Measurements from ENCODE around the gene ARFGEF3.
"Not testable (repeated sequence)": the region's sequence is repeated elsewhere in the genome, so short reads cannot be mapped to it uniquely, and the experiment has no call there.

ARFGEF3 gene

DNA sequence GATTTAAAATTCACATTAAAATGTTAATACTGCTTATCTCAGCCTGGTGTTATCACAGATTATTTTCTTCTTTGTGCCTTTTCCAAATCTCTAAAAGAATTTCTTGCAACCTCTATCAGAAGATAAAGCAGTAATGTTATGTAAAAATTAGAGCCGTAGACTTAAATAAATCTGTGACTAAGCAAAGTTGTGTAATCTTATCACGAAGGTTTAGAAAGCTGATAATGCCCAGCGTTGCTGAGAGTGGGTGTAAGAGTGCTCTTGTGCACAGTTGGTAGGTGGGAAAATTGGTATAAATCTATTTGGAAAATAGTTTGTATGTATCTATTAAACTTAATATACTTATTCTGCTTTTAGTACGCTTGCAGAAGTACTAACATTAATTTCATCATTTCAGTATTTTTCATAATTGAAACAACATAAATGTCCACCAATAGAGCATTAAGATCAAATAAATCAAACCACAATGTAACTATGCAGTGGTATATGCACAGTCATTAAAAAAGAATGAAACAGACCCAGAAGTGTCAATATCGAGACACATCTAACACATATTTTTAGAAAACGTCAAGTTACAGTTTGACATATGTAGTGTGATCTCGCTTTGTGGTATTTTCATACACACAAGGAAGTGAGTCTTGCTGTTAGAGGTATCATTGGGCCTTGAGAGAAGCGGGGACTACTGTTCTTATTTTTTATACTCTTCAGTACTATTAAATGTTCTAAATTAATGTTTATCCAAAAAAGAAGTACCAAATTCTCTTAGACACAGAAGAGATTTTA lies 111.0 kb downstream of the ARFGEF3 start:
- DNase-seq (ENCODE audit: low spot score): no peak

GRCh38 chr6:138275976-138276375 lies 114.2 kb downstream of the ARFGEF3 start:
- DNase-seq (ENCODE audit: low spot score): no peak

- DNase-seq (ENCODE audit: low spot score): no peak
These were observed 116.1 kb downstream of the ARFGEF3 start for GRCh38 chr6:138277835-138278234.

- no peak for DNase-seq (ENCODE audit: low spot score)
These were observed 116.6 kb downstream of the ARFGEF3 start for GRCh38 chr6:138278326-138278725.

- no peak for DNase-seq (ENCODE audit: low spot score)
These were observed 124.1 kb downstream of the ARFGEF3 start for GRCh38 chr6:138285800-138286199.

GRCh38 chr6:138286698-138287097 lies 125.0 kb downstream of the ARFGEF3 start:
- DNase-seq (ENCODE audit: low spot score): no peak

DNA sequence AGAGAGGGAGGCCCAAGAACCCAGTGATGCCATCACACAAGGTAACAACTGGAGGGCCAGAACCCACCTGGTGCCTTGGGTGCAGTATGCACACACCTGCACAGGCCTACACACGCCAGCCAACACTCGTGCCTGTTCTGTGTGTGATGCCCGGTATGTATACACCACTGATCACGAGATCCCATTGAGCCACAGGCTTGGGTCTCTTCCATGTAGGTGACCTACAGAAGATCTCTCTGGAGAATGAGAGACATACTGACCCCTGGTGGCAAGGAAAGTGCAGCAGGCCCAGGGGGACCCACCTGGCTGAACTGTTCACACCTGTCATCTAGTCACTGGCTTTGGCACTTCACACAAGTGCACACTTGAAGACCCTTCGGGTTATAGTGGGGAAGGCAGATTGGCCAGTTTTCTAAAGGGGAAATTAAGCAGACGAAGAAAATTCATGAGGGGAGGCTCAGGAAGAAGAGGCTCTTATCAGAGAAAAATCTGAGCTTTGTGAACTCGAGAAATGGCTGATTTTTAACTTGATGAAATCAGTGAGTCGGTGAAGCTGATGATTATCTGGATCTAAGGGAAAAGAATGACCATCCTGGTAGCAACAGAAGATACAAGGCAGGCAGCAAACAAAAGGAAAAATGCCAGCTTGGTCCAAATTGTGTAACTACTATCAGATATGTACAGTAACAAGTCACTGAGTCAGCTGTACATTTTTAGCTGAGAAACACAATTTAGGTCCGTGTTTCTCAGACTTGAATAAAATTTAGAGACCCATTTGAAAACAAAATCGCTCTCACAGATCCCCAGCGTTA lies 125.6 kb downstream of the ARFGEF3 start:
- DNase-seq (ENCODE audit: low spot score): peak; percentile 47

DNA sequence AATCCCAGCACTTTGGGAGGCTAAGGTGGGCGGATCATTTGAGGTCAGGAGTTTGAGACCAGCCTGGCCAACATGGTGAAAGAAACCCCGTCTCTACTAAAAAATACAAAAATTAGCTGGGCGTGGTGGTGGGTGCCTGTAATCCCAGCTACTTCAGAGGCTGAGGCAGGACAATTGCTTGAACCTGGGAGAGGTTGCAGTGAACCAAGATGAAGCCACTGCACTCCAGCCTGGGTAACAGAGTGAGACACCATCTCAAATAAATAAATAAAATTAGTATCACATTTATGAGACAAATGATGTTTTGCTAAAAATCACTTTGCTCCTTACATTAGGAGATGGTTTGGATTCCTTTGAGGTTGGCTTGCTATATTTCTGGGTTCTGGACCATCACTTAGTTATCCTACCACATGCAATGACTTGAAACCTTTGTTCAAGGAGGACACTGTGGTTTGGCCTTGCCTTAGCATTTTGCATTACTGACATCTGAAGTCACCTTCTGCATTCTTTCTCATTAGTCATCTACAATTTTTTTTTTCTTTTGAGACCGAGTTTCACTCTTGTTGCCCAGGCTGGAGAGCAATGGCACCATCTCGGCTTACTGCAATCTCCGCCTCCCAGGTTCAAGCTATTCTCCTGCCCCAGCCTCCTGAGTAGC lies 126.8 kb downstream of the ARFGEF3 start:
- DNase-seq (ENCODE audit: low spot score): not testable (repeated sequence)

- DNase-seq (ENCODE audit: low spot score): no peak
These were observed 128.0 kb downstream of the ARFGEF3 start for GRCh38 chr6:138289739-138290138.

DNA sequence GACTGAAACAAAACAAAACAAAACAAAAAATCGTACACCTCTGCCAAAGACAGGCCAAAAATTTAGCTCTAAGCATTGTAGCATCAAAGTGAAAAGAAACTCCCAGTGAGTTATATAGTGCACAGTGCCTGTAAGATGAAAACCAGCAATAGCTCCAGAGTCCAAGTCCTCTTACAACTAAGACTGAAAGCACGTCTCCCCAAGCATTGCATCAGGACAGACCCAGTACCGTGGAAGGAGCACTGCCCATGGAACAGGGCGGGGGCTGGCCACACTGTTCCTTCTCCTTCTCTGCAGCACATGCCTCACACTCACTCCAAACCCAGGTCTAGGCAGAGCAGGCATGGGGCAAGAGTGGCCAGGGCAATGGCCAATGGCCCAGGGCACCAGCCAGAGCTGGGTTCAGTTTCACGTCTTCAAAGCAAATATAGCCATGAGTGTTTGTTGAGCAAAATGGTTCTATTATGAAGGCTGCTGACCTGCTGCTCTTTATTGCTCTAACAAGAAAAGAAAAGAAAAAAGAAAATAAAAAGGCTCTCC lies 128.8 kb downstream of the ARFGEF3 start:
- no peak for DNase-seq (ENCODE audit: low spot score)

GRCh38 chr6:138291036-138291848 lies 129.5 kb downstream of the ARFGEF3 start:
- no peak for DNase-seq (ENCODE audit: low spot score)

DNA sequence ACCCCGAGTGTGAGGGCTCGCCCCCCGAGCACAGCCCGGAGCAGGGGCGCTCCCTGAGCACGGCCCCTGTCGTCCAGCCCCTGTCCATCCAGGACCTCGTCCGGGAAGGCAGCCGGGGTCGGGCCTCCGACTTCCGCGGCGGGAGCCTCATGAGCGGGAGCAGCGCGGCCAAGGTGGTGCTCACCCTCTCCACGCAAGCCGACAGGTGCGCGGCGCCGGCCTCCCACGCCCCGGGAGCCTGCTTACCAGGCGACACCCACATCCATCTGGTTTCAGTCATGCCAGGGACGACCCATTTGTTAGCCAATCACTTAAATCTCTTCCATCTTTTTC lies 130.1 kb downstream of the ARFGEF3 start:
- DNase-seq (ENCODE audit: low spot score): no peak

GRCh38 chr6:138292482-138292881 lies 130.7 kb downstream of the ARFGEF3 start:
- no peak for DNase-seq (ENCODE audit: low spot score)

DNA sequence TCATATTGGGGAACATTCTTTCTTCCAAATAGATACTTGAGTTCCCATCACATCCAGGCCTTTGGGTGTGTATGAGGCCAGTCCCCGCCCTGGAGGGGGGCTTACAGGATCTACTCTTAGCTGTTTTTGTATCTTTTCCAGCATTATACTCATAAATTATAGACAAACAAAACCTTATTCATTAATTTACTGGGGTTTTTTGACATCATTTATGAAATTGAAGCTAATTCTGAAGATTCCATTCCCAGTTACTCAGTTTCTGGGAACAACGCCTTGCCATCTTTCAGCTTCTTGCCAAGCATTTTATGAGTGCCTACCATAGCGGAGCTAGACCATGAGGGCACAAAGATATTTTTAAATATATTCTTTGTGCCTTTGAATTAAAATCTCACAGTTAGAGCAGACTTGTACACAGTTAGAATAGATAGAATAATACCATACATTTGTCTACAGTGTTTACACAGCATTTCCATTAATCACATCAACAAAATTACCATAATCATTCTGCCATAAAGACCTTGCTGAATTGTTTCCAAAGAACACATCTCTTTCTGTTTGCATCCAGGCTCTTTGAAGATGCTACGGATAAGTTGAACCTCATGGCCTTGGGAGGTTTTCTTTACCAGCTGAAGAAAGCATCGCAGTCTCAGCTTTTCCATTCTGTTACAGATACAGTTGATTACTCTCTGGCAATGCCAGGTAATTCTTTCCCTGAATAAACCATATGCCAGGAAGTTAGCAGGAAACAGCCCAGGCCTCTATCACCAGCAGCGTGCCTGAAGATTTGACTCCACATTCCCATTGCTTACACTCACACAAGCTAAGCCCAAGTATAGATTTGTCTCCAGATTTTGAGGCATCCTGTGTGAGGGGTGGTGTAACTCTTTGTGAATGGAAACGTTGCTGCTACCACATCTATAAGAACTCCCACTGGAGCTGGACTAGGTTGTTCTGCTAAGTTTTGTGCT lies 132.0 kb downstream of the ARFGEF3 start:
- no peak for DNase-seq (ENCODE audit: low spot score)

- no peak for DNase-seq (ENCODE audit: low spot score)
These were observed 134.6 kb downstream of the ARFGEF3 start for GRCh38 chr6:138296381-138296780.

DNA sequence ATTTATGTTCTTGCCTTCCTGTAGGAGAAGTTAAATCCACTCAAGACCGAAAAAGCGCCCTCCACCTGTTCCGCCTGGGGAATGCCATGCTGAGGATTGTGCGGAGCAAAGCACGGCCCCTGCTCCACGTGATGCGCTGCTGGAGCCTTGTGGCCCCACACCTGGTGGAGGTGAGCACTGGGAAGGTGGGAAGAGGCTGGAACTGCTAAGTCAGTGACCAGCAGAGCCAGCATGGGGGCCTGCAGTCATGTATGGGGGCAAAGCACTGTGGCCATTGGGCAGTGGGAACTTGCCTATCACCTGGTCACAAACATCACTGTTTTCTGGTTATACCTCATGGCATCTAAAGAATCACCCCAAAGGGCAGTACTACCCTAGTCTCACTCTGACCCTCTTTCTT lies 135.0 kb downstream of the ARFGEF3 start:
- DNase-seq (ENCODE audit: low spot score): no peak

GRCh38 chr6:138297761-138298298 lies 136.1 kb downstream of the ARFGEF3 start:
- DNase-seq (ENCODE audit: low spot score): no peak

- DNase-seq (ENCODE audit: low spot score): no peak
These were observed 138.7 kb downstream of the ARFGEF3 start for GRCh38 chr6:138300469-138300868.

DNA sequence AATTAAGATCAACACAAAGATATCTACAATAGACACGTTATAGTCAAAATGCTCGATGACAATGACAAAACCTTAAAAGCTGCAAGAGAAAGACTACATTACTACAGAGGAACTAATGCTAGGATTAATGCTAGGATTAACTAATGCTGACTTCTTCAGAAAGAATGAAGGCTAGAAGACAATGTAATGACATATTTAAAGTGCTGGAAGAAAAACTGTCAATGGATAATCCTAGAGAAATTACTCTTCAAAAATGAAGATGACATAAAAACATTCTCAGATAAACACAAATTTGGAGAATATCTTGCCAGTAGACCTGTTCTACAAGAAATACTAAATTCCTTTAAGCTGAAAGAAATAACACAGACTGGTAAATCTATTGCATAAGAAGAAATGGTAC lies 140.8 kb downstream of the ARFGEF3 start:
- DNase-seq (ENCODE audit: low spot score): no peak

DNA sequence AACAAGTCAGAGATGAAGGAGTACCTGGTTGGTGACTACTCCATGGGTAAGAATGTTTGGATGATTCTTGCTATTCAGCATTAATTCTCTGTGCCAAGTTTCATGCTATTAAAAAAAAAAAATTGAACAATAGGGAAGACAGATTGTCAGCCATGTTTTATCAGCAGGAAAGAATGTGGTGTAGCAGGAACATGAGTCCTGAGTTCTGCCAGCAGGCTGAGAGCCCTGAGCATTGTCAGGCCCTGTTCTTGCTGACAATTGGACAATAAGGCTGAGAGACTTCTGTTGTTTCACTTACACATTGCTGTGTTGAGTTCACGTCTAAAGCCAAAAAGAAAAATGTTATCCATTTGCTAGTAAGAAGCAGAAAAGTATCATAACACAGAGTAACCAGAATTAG lies 145.6 kb downstream of the ARFGEF3 start:
- no peak for DNase-seq (ENCODE audit: low spot score)
